SK-N-SH (cell line): ENCODE results near the gene AGBL1. TPM values are rescaled to one million over a fixed set of nuclear protein-coding genes. Genes with fewer than 3 reads are reported as not detected.

Source experiments
- CTCF ChIA-PET: fragments of 300-600, 350-600 bp; formaldehyde crosslinking; extraction: SDS; loops from one replicate; lab custom pipeline; 2021; lab: Yijun Ruan, JAX
- POLR2A ChIA-PET: fragments of 350-600 bp; sonication (Branson Sonifier 250); formaldehyde crosslinking; extraction: SDS; loops from one replicate; lab custom pipeline; 2020; ENCODE audit warnings: antibody characterized with exemption, inconsistent platforms; lab: Yijun Ruan, JAX
- DNase-seq: peaks from one replicate; pipeline ENCODE4 v3.0.0; 2012
- H2AFZ ChIP-seq: fragments of 200-600 bp; sonication (generic); 2 replicates; pipeline ENCODE4 v1.8.1; 2016; ENCODE audit warnings: antibody characterized with exemption, mild to moderate bottlenecking, low read depth
- H3F3A ChIP-seq: fragments of 200-600 bp; sonication (generic); replicated peaks from 2 replicates; pipeline ENCODE3; 2016; ENCODE audit warnings: antibody characterized with exemption, mild to moderate bottlenecking; ENCODE audit not compliant: insufficient read depth
- H3K27ac ChIP-seq, 2 experiments: fragments of 200-500 bp in 1 of 2; fragments of 200-600 bp in 1 of 2; sonication (Bioruptor generic) in 1 of 2; sonication (generic), shearing (Covaris generic) in 1 of 2; 2 replicates each; pipeline versions ENCODE4 v1.5.1 to v1.6.1; 2014 to 2016; ENCODE audit warnings: low read depth in 2 of 2, inconsistent platforms in 1 of 2, low read length in 1 of 2, mild to moderate bottlenecking in 1 of 2, mixed read lengths in 1 of 2
- H3K27me3 ChIP-seq: fragments of 200-600 bp; sonication (generic), shearing (Covaris generic); 2 replicates; pipeline ENCODE4 v1.6.1; 2016; ENCODE audit warnings: mixed run types; ENCODE audit not compliant: insufficient read depth
- H3K36me3 ChIP-seq, 2 experiments: fragments of 200-500 bp in 1 of 2; fragments of 200-600 bp in 1 of 2; sonication (Bioruptor generic) in 1 of 2; sonication (generic) in 1 of 2; replicated peaks in 1 of 2; 2 replicates each; pipeline versions ENCODE3 to v1.5.1; 2014 to 2016; ENCODE audit warnings: low read length in 1 of 2, mild to moderate bottlenecking in 1 of 2; ENCODE audit not compliant: insufficient read depth in 2 of 2, control insufficient read depth in 1 of 2
- H3K4me1 ChIP-seq, 2 experiments: fragments of 200-500 bp in 1 of 2; fragments of 200-600 bp in 1 of 2; sonication (Bioruptor generic) in 1 of 2; sonication (generic), shearing (Covaris generic) in 1 of 2; 2 replicates each; pipeline versions ENCODE4 v1.5.1 to v1.6.1; 2014 to 2016; ENCODE audit warnings: low read depth in 1 of 2, low read length in 1 of 2, mixed run types in 1 of 2; ENCODE audit not compliant: insufficient read depth in 2 of 2, control insufficient read depth in 1 of 2
- H3K4me2 ChIP-seq: fragments of 200-600 bp; sonication (generic), shearing (Covaris generic); 2 replicates; pipeline ENCODE4 v1.6.1; 2017; ENCODE audit warnings: mixed run types
- H3K4me3 ChIP-seq, 2 experiments: fragments of 200-500 bp in 1 of 2; fragments of 200-600 bp in 1 of 2; sonication (Bioruptor generic) in 1 of 2; sonication (generic), shearing (Covaris generic) in 1 of 2; 2 replicates each; pipeline versions ENCODE4 v1.5.1 to v1.8.1; 2014 to 2016; ENCODE audit warnings: low read depth in 2 of 2, inconsistent platforms in 1 of 2, low read length in 1 of 2, mild to moderate bottlenecking in 1 of 2, mixed read lengths in 1 of 2, moderate library complexity in 1 of 2
- H3K79me2 ChIP-seq: fragments of 200-600 bp; sonication (generic); 2 replicates; pipeline ENCODE4 v1.8.1; 2017; ENCODE audit warnings: mild to moderate bottlenecking; ENCODE audit not compliant: insufficient read depth
- H3K9ac ChIP-seq: fragments of 200-600 bp; sonication (generic); 2 replicates; pipeline ENCODE4 v1.6.1; 2017; ENCODE audit warnings: mixed run types
- H3K9me2 ChIP-seq: fragments of 200-600 bp; sonication (generic); 2 replicates; pipeline ENCODE4 v1.6.1; 2017; ENCODE audit warnings: mixed run types
- H3K9me3 ChIP-seq: fragments of 200-600 bp; sonication (generic); 2 replicates; pipeline ENCODE4 v1.6.1; 2017; ENCODE audit warnings: mixed run types, mild to moderate bottlenecking, moderate library complexity
- H4K20me1 ChIP-seq: fragments of 200-600 bp; sonication (generic); 2 replicates; pipeline ENCODE4 v1.6.1; 2017; ENCODE audit warnings: mild to moderate bottlenecking, mixed run types; ENCODE audit not compliant: insufficient read depth
- CHD2 ChIP-seq: fragments of 150-350 bp; IDR thresholded peaks from 2 replicates; pipeline ENCODE4 v1.6.1; 2018; ENCODE audit warnings: low read length; ENCODE audit not compliant: partially characterized antibody
- ELF1 ChIP-seq: IDR thresholded peaks from 2 replicates; pipeline ENCODE4 v1.4.0; 2012
- EP300 ChIP-seq, 2 experiments: IDR thresholded peaks; 2 replicates each; pipeline versions ENCODE4 v1.4.0 to v1.6.1; 2012; ENCODE audit warnings: borderline replicate concordance in 1 of 2, low read depth in 1 of 2, low read length in 1 of 2
- FOSL2 ChIP-seq: IDR thresholded peaks from 2 replicates; pipeline ENCODE4 v1.4.0; 2012; ENCODE audit warnings: low read depth, mild to moderate bottlenecking, moderate library complexity, borderline replicate concordance
- GABPA ChIP-seq: IDR thresholded peaks from 2 replicates; pipeline ENCODE4 v1.4.0; 2012; ENCODE audit warnings: low read depth, mild to moderate bottlenecking
- NFIC ChIP-seq: IDR thresholded peaks from 2 replicates; pipeline ENCODE4 v1.4.0; 2012; ENCODE audit warnings: borderline replicate concordance
- POLR2AphosphoS5 ChIP-seq: IDR thresholded peaks from 2 replicates; pipeline ENCODE4 v1.6.1; 2012; ENCODE audit warnings: low read depth, low read length
- RCOR1 ChIP-seq: fragments of 150-350 bp; IDR thresholded peaks from 2 replicates; pipeline ENCODE4 v1.6.1; 2017; ENCODE audit warnings: antibody characterized with exemption, low read length
- RFX5 ChIP-seq: IDR thresholded peaks from 2 replicates; pipeline ENCODE4 v1.6.1; 2012; ENCODE audit warnings: mild to moderate bottlenecking, improper control_type of control experiment, low read length
- RXRA ChIP-seq: IDR thresholded peaks from 2 replicates; pipeline ENCODE4 v1.4.0; 2012; ENCODE audit warnings: low read depth, mild to moderate bottlenecking, borderline replicate concordance
- TAF1 ChIP-seq: IDR thresholded peaks from 2 replicates; pipeline ENCODE4 v1.6.1; 2012; ENCODE audit warnings: low read depth, mild to moderate bottlenecking, low read length, moderate library complexity, borderline replicate concordance
- WGBS: methylation state at CpG from one replicate; pipeline ENCODE4 v1.1.6; 2017; ENCODE audit warnings: low lambda C conversion rate; 5-methylcytosine and 5-hydroxymethylcytosine counted together
- polyA plus RNA-seq, 3 experiments: library from polyadenylated mRNA; depleted of rRNA; stranded (reverse); fragments of >200 nt; gene quantifications; 2 replicates each; pipeline ENCODE4 v1.2.3, GENCODE V29; 2012
- TF ChIP-seq, protein P1 (sequence below): IDR thresholded peaks from 2 replicates; pipeline ENCODE4 v1.4.0; 2012; ENCODE audit warnings: low read depth
- TF ChIP-seq, protein P2 (sequence below): IDR thresholded peaks from 2 replicates; pipeline ENCODE4 v1.4.0; 2012; ENCODE audit warnings: low read depth, borderline replicate concordance
- TF ChIP-seq, protein P3 (sequence below): IDR thresholded peaks from 2 replicates; pipeline ENCODE4; 2012
- TF ChIP-seq, protein P4 (sequence below): fragments of 150-350 bp; IDR thresholded peaks from 2 replicates; pipeline ENCODE4 v1.6.1; 2017; ENCODE audit warnings: antibody characterized with exemption, low read length, low read depth, borderline replicate concordance

The AGBL1 gene
- polyA plus RNA-seq, 1 of the 3 experiments (the other 2 are of a cell fraction): not detected

DNA sequence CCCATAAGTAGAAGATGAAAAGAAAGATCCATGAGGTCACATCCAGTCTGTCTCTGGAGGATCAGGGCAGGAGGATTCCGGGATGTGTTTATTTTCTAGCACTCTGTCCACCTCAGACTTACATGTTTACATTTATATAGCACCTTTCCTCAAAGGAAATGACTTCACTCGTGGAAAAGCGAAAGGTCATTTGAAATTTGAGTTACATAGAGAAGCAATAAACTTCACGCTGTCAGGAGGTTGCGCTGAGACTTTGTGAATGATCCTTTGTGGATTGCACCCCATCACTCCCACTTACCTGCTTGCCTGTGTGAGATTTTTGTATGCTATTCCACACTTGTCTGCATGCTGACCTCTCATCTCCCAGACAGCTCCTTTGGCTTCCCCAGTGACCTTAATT is 540.5 kb downstream of the AGBL1 start (continued):
- TF ChIP-seq, protein P1, sequence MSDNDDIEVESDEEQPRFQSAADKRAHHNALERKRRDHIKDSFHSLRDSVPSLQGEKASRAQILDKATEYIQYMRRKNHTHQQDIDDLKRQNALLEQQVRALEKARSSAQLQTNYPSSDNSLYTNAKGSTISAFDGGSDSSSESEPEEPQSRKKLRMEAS: no peak
- no peak for TF ChIP-seq FOSL2
- TF ChIP-seq, all 33 proteins: peak for 0

DNA sequence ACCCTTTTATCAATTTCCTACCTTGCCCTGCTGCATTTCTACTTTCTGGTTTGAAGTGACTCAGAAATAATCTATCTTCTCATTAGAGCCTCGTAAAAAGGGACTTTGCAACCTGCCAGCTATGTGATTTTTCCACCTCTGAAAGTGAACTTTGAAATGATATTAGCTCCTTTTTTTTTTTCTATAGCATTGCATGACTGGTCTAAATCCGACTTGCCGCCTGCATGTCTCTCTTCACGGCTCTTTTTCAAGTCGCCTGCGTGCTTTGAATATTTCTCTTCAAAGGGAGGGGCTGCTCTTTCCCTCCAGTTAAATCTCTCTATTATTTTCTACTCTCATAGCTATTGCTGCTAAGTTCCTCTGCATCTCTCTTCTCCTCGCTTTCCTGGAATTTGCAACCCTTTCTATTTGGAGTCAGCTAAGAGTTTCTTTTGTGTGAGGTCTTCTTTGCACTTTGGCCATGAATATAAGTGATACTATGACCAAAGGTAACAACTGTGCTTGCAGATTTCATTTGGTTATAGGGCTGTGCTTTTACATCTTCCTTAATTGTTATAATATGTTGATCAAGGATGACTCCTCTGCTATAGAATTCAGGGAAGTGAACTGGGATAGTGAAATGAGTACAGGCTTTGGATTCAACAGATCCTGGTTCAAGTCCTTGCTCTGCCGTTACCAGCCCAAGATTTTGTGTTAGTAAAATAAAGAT is 541.1 kb downstream of the AGBL1 start:
- Histone ChIP-seq H3K4me1 (peaks cover 0 to 4% of the 10 kb centered on the region in 2 experiments; a peak in 1 of 4 replicates), H3K9ac (no peak overlapping the region), H3K4me2 (no peak overlapping the region), H4K20me1 (no peaks in the 10 kb centered on the region), H3K9me3 (no peaks in the 10 kb centered on the region), H3K4me3 (no peak overlapping the region), H3K27me3 (no peaks in the 10 kb centered on the region), H2AFZ (no peak overlapping the region), H3K79me2 (no peaks in the 10 kb centered on the region), H3F3A (no peaks in the 10 kb centered on the region), H3K27ac (no peak overlapping the region), H3K9me2 (no peaks in the 10 kb centered on the region), H3K36me3 (no peaks in the 10 kb centered on the region)
- POLR2A ChIA-PET: no interaction called here
- TF ChIP-seq RCOR1 (no peak), CHD2 (no peak), FOSL2 (no peak), POLR2AphosphoS5 (no peak), TAF1 (no peak), RFX5 (no peak), EP300 (IDR thresholded peaks at IDR 0.05; ENCODE audit: borderline replicate concordance in 1 of 2, low read depth in 1 of 2, low read length in 1 of 2) (no peak), GABPA (no peak)
- TF ChIP-seq, protein P2, sequence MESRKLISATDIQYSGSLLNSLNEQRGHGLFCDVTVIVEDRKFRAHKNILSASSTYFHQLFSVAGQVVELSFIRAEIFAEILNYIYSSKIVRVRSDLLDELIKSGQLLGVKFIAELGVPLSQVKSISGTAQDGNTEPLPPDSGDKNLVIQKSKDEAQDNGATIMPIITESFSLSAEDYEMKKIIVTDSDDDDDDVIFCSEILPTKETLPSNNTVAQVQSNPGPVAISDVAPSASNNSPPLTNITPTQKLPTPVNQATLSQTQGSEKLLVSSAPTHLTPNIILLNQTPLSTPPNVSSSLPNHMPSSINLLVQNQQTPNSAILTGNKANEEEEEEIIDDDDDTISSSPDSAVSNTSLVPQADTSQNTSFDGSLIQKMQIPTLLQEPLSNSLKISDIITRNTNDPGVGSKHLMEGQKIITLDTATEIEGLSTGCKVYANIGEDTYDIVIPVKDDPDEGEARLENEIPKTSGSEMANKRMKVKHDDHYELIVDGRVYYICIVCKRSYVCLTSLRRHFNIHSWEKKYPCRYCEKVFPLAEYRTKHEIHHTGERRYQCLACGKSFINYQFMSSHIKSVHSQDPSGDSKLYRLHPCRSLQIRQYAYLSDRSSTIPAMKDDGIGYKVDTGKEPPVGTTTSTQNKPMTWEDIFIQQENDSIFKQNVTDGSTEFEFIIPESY: no peak
- TF ChIP-seq, protein P3, sequence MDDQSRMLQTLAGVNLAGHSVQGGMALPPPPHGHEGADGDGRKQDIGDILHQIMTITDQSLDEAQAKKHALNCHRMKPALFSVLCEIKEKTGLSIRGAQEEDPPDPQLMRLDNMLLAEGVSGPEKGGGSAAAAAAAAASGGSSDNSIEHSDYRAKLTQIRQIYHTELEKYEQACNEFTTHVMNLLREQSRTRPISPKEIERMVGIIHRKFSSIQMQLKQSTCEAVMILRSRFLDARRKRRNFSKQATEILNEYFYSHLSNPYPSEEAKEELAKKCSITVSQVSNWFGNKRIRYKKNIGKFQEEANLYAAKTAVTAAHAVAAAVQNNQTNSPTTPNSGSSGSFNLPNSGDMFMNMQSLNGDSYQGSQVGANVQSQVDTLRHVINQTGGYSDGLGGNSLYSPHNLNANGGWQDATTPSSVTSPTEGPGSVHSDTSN: no peak
- CTCF ChIA-PET: interaction anchor here (1.2 kb wide), 1 partner anchor 10 kb away, joined by 3 read pairs; no protein-coding TSS in a partner anchor
- DNase-seq: no peak
- WGBS: 68% methylated on average over 8 of the region's 8 CpGs

DNA sequence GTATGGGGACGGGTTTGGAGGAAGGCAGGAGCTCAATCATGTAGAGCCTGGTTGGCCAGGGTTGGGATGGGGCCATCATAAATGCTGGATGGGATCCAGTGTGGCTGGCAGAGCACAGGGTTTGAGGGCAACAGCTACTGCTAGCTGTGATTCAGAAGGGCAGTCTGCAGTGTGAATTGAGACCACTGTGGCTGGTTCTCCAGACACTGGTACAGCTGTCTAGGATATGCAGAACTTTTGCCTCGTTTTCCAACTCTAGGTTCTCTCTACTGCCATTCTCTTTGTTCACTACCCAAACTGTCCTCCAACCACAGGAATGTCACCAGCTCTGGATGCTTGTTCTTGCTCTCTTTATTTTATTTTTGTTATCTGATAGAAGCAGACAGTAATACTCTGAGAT is 543.6 kb downstream of the AGBL1 start:
- Histone ChIP-seq H3K4me2 (no peak overlapping the region), H3K79me2 (no peaks in the 10 kb centered on the region; the same call in 1 of the 2 replicates), H3K4me1 (peaks cover 0 to 4% of the 10 kb centered on the region in 2 experiments; a peak in 1 of 4 replicates), H3K27me3 (no peaks in the 10 kb centered on the region), H3K9me2 (no peaks in the 10 kb centered on the region), H4K20me1 (no peaks in the 10 kb centered on the region), H2AFZ (no peak overlapping the region), H3K9me3 (no peaks in the 10 kb centered on the region), H3K27ac (no peak overlapping the region), H3K4me3 (no peak overlapping the region; a peak in 1 of 4 replicates), H3F3A (no peaks in the 10 kb centered on the region), H3K36me3 (no peaks in the 10 kb centered on the region), H3K9ac (no peak overlapping the region)
- 26% methylated on average over 2 of the region's 2 CpGs for WGBS
- ChIA-PET CTCF (interaction anchor here (1.4 to 1.9 kb wide), 3 partner anchors 390 to 1621 kb away, joined by 3 to 7 read pairs (median 5); no protein-coding TSS in a partner anchor), POLR2A (no interaction called here)
- TF ChIP-seq RXRA: no peak
- TF ChIP-seq, protein P1: no peak
- no peak for TF ChIP-seq ELF1
- TF ChIP-seq, protein P4, sequence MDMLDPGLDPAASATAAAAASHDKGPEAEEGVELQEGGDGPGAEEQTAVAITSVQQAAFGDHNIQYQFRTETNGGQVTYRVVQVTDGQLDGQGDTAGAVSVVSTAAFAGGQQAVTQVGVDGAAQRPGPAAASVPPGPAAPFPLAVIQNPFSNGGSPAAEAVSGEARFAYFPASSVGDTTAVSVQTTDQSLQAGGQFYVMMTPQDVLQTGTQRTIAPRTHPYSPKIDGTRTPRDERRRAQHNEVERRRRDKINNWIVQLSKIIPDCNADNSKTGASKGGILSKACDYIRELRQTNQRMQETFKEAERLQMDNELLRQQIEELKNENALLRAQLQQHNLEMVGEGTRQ: no peak
- TF ChIP-seq NFIC: no peak
- no peak for DNase-seq
